Mucosa of rectum (tissue), 2 donors: Measurements from ENCODE around the gene EDC3.
A peak's percentile ranks its signal among the peaks of the same experiment; 100 is the strongest.
"Not testable (repeated sequence)": the region's sequence is repeated elsewhere in the genome, so short reads cannot be mapped to it uniquely, and the experiment has no call there.

Source experiments
- H3K27ac ChIP-seq, 2 donors: one replicate each; pipeline ENCODE4 v1.7.0; 2013; ENCODE audit warnings: inconsistent platforms in 2 of 2, low read depth in 2 of 2, low read length in 2 of 2
- H3K27me3 ChIP-seq, 2 donors: one replicate each; pipeline ENCODE4 v1.7.0; 2013; ENCODE audit warnings: low read length in 2 of 2; ENCODE audit not compliant: control insufficient read depth in 2 of 2, insufficient read depth in 2 of 2
- H3K36me3 ChIP-seq, 2 donors: one replicate each; pipeline ENCODE4 v1.7.0; 2013; ENCODE audit warnings: low read length in 2 of 2; ENCODE audit not compliant: control insufficient read depth in 2 of 2, insufficient read depth in 2 of 2
- H3K4me1 ChIP-seq, 2 donors: one replicate each; pipeline ENCODE4 v1.7.0; 2013; ENCODE audit warnings: low read length in 2 of 2, mild to moderate bottlenecking in 1 of 2; ENCODE audit not compliant: control insufficient read depth in 2 of 2, insufficient read depth in 2 of 2
- H3K4me3 ChIP-seq, 2 donors: one replicate each; pipeline ENCODE4 v1.7.0; 2013; ENCODE audit warnings: low read length in 2 of 2
- H3K9ac ChIP-seq, 2 donors: one replicate each; pipeline ENCODE4 v1.7.0; 2013; ENCODE audit warnings: low read length in 2 of 2, low read depth in 1 of 2, mild to moderate bottlenecking in 1 of 2
- H3K9me3 ChIP-seq, 2 donors: one replicate each; pipeline ENCODE4 v1.7.0; 2013; ENCODE audit warnings: low read length in 2 of 2; ENCODE audit not compliant: control insufficient read depth in 2 of 2
- donor health status: healthy.
- donor health status: Normal muscosa, but diverticular disease.

Gene EDC3, protein sequence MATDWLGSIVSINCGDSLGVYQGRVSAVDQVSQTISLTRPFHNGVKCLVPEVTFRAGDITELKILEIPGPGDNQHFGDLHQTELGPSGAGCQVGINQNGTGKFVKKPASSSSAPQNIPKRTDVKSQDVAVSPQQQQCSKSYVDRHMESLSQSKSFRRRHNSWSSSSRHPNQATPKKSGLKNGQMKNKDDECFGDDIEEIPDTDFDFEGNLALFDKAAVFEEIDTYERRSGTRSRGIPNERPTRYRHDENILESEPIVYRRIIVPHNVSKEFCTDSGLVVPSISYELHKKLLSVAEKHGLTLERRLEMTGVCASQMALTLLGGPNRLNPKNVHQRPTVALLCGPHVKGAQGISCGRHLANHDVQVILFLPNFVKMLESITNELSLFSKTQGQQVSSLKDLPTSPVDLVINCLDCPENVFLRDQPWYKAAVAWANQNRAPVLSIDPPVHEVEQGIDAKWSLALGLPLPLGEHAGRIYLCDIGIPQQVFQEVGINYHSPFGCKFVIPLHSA

DNA sequence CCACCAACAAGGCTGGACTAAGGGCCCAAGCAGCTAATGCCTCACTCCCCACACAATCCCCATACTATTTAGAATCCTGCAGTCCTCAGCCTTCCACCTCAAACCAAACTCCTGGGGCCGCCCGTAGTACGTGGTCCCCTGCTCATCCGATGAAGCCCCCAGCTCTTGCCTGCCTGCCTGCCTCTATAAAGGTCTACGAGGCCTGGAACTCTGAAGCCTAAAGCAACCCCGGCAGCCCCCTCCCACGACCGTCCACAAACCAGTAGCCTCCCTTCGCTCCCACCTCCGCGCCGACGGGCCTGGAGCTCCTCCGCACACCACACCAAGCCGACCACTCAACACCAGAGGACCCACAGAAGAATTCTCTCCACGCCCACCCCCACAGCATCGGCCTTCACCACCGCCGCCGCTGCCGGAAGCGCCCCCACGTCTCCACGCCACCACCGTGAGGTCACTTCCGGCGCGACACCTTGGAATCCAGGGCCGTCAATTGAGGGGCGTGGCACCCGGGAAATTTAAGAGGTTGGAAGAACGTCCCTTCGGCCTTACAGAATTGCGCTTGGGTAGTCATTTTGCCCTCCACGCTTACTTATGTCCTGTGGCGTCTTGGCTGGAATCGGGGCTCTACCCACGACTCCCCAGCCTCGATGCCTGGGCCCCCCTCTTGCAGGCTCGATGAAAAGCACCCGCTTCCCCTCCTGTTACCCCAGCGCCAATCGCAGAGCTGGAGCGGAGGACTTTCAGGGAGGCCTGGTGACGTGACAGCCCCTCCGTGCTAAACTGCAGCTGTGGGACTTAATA lies at the start of gene EDC3:
EDC3 (minus strand) TSS at position 428 of the 801 bp plus-strand sequence. CDS start 20,900 bp downstream, outside the sequence.
- Histone ChIP-seq H3K9ac (peak within 1 kb of the TSS; percentile 85 to 86), H3K4me3 (peak within 1 kb of the TSS; percentile 91 to 98), H3K27me3 (no peaks in the 10 kb centered on the region), H3K27ac (peak within 1 kb of the TSS; percentile 62 to 77), H3K4me1 (peaks cover 8% of the 10 kb centered on the region in 2 donors), H3K9me3 (no peaks in the 10 kb centered on the region), H3K36me3 (no peaks in the 10 kb centered on the region)

DNA sequence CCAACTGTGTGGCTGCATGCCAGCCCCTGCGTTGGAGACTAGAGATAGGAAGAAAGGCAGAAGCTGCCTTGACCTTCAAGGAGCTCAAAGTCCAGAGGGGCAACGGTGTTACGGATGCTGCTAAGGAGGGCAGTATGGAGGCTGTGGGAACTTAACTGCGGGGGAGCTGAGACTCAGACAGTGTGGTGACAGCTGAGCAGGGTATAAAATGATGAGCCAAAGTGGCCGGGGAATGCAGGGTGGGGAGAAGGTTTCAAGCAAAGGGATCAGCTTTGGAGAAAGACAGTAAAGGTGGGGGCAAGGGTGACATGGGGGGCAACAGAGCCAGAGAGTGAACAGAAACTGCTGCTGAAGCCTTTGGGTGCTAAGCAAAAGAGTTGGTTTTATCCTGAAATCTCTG lies 46.6 kb upstream of the EDC3 start:
- H3K4me1 ChIP-seq, result no peaks in the 10 kb centered on the region
- H3K9me3 ChIP-seq, result peaks cover 0 to 2% of the 10 kb centered on the region in 2 donors
- H3K9ac ChIP-seq, result no peak overlapping the region
- H3K27ac ChIP-seq, result no peak overlapping the region
- H3K36me3 ChIP-seq, result no peaks in the 10 kb centered on the region
- no peak overlapping the region for H3K4me3 ChIP-seq
- no peaks in the 10 kb centered on the region for H3K27me3 ChIP-seq

DNA sequence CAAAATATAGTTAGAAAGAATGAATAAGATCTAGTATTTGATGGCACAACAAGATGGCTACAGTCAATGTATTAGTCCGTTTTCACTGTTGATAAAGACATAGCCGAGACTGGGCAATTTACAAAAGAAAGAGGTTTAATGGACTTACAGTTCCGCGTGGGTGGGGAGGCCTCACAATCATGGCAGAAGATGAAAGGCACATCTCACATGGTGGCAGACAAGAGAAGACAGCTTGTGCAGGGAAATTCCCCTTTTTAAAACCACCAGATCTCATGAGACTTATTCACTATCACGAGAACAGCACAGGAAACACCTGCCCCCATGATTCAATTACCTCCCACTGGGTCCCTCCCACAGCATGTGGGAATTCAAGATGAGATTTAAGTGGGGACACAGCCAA lies 42.4 kb upstream of the EDC3 start:
- not testable (repeated sequence) for H3K9ac ChIP-seq, H3K27me3 ChIP-seq, H3K27ac ChIP-seq, H3K4me3 ChIP-seq, H3K36me3 ChIP-seq, H3K4me1 ChIP-seq, H3K9me3 ChIP-seq

DNA sequence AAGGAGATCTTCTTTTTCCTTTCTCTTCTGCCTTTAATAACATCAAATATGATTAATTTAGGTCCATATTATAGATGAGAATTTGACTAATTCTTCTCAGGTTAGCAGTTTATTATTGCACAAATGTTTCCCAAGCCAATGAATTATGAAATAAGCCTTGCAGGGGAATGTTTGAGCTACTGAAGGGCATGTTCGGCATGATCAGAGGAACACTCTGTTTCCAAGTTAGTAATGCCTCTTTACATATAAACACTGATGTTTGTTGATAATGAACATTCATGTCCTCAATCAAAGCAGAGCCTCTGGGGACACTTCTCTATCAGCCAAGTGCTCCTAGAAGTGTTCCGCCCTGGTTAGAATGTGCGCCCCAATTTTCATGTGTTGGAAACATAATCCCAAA lies 39.5 kb upstream of the EDC3 start:
- no peak overlapping the region for H3K4me3 ChIP-seq
- no peak overlapping the region for H3K9ac ChIP-seq
- peaks cover 16% of the 10 kb centered on the region in 2 donors for H3K27me3 ChIP-seq

DNA sequence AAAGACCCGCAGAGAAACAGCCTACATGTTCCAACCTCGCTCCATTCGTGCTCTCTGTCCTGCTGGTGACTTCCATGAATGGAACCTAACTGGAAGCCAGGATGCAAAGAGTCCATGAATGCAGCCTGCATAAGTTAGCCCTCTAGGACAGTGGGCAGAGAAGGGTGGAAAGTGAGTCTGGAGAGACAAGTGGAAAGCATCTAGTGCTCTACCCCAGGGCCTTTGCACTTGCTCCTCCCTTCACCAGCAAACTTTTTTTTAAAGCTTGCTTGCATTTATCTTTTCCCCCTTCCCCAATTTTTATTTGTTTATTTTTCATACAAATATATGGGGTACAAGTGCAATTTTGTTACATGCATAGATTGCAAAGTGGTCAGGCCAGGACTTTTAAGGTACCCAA lies 37.4 kb upstream of the EDC3 start:
- Histone ChIP-seq H3K27me3 (peaks cover 16 to 18% of the 10 kb centered on the region in 2 donors), H3K36me3 (no peaks in the 10 kb centered on the region), H3K4me1 (no peaks in the 10 kb centered on the region), H3K4me3 (no peak overlapping the region), H3K27ac (no peak overlapping the region), H3K9ac (no peak overlapping the region), H3K9me3 (no peaks in the 10 kb centered on the region)

More for the DNA sequence above, 39.5 kb upstream of the EDC3 start:
- no peaks in the 10 kb centered on the region for H3K9me3 ChIP-seq
- no peak overlapping the region for H3K27ac ChIP-seq
- no peaks in the 10 kb centered on the region for H3K4me1 ChIP-seq
- H3K36me3 ChIP-seq, result no peaks in the 10 kb centered on the region

DNA sequence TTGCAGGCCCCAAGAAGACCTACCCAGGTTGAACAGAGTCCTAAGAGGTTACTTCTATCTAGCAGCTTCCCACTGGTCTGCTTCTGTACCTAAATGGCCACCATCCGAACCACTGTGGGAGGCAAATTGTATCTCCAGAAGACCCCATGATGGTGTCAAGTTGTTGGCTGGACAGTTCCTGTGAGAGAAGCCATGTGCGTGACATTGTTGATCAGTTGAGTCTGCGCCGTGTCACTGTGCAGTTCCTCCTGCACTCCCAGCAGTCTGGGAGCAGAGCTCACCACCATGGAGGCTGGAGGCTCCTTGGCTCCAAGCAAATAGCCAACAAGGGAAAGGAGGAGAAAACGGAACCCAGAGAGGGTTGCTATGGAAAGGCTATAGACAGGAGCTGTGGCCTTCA lies 37.0 kb upstream of the EDC3 start:
- peaks cover 18 to 19% of the 10 kb centered on the region in 2 donors for H3K27me3 ChIP-seq
- no peaks in the 10 kb centered on the region for H3K9me3 ChIP-seq
- no peak overlapping the region for H3K4me3 ChIP-seq
- H3K27ac ChIP-seq, result no peak overlapping the region
- no peaks in the 10 kb centered on the region for H3K36me3 ChIP-seq
- H3K9ac ChIP-seq, result no peak overlapping the region
- no peaks in the 10 kb centered on the region for H3K4me1 ChIP-seq

DNA sequence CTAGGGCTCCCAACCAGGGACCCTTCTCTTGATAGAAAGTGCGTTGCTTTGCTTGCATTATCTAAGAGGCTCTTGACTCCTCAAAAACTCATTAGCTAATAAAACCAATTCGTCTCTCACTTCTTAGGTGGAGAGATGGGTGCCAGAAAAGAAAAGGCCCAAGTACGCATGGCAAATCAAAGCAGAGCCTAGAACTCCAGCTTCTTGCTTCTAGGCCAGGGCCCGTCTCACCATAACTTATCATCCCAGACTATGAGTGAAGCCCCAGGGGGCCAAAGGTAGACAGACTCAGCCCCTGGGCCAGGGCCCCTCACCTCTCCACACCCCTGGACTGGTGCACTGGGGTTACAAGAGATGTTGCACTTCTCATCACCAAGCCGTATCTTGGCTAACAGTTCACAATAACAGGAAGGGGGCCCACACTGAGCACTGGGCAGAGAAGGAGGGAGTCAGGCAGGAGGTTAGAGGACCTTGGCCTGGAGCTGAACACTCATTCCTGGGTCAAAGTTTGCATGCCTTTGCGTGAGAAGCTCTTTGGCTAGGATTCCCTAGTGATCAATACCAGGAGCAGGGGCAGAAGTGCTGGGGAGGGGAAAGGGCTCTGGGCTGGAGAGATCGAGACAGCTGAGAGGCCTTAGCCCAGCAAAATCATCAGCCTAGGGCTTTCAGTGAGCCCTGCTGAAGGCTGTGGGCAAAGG lies 34.9 kb upstream of the EDC3 start:
- H3K4me3 ChIP-seq, result no peak overlapping the region
- peaks cover 29 to 30% of the 10 kb centered on the region in 2 donors for H3K27me3 ChIP-seq
- no peaks in the 10 kb centered on the region for H3K36me3 ChIP-seq
- H3K9me3 ChIP-seq, result no peaks in the 10 kb centered on the region
- H3K9ac ChIP-seq, result no peak overlapping the region
- peaks cover 5 to 7% of the 10 kb centered on the region in 2 donors for H3K4me1 ChIP-seq
- H3K27ac ChIP-seq, result no peak overlapping the region

DNA sequence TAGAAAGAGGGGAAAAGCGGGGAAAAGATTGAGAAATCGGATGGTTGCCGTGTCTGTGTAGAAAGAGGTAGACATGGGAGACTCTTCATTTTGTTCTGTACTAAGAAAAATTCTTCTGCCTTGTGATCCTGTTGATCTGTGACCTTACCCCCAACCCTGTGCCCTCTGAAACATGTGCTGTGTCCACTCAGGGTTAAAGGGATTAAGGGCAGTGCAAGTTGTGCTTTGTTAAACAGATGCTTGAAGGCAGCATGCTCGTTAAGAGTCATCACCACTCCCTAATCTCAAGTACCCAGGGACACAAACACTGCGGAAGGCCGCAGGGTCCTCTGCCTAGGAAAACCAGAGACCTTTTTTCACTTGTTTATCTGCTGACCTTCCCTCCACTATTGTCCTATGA lies 33.5 kb upstream of the EDC3 start:
- H3K27me3 ChIP-seq, result peaks cover 36% of the 10 kb centered on the region in 2 donors
- H3K36me3 ChIP-seq, result not testable (repeated sequence)

DNA sequence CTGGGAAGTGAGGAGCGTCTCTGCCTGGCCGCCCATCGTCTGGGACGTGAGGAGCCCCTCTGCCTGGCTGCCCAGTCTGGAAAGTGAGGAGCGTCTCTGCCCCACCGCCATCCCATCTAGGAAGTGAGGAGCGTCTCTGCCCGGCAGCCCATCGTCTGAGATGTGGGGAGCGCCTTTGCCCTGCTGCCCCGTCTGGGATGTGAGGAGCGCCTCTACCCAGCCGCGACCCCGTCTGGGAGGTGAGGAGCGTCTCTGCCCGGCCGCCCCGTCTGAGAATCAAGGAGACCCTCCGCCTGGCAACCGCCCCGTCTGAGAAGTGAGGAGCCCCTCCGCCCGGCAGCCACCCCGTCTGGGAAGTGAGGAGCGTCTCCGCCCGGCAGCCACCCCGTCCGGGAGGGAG lies 32.9 kb upstream of the EDC3 start:
- H3K9ac ChIP-seq, H3K9me3 ChIP-seq, H3K4me1 ChIP-seq, H3K27ac ChIP-seq, H3K36me3 ChIP-seq, H3K4me3 ChIP-seq: not testable (repeated sequence)
- peaks cover 36% of the 10 kb centered on the region in 2 donors for H3K27me3 ChIP-seq

More for the DNA sequence above, 33.5 kb upstream of the EDC3 start:
- H3K27ac ChIP-seq, H3K4me1 ChIP-seq, H3K9ac ChIP-seq, H3K9me3 ChIP-seq, H3K4me3 ChIP-seq: not testable (repeated sequence)
